K562 (cell line): ENCODE results near the gene HMBS. TPM values are rescaled to one million over a fixed set of nuclear protein-coding genes. Genes with fewer than 3 reads are reported as not detected.

Source experiments
- BMI1 ChIP-seq: fragments of 150-350 bp; IDR thresholded peaks from 2 replicates; pipeline ENCODE4 v1.6.1; 2014; ENCODE audit warnings: low read length
- CLOCK ChIP-seq: fragments of 250-450 bp; sonication (Bioruptor Pico); IDR thresholded peaks from 2 replicates; pipeline ENCODE4 v1.4.0; 2020; ENCODE audit warnings: mild to moderate bottlenecking, moderate library complexity, borderline replicate concordance
- CREBBP ChIP-seq: IDR thresholded peaks from one replicate; pipeline ENCODE4 v1.6.1; 2012; ENCODE audit warnings: low read depth, mild to moderate bottlenecking, control low read depth, inconsistent platforms, low read length
- DMBX1 ChIP-seq: fragments of 250-450 bp; sonication (Bioruptor Pico); IDR thresholded peaks from 2 replicates; pipeline ENCODE4 v1.8.0; 2022; ENCODE audit warnings: inconsistent platforms, mild to moderate bottlenecking, moderate library complexity, borderline replicate concordance
- GABPA ChIP-seq: fragments of 200-800 bp; sonication (Bioruptor generic); conservative IDR thresholded peaks from 2 replicates; pipeline ENCODE4 v1.6.1; 2016; ENCODE audit warnings: low read depth, missing genetic modification characterization, missing compliant biosample characterization
- HMGN3 ChIP-seq: IDR thresholded peaks from 2 replicates; pipeline ENCODE4 v1.6.1; 2011; ENCODE audit warnings: borderline replicate concordance, low read depth, mild to moderate bottlenecking, mixed read lengths, low read length; ENCODE audit not compliant: insufficient read length; ENCODE audit errors: extremely low read depth
- MECOM ChIP-seq: fragments of 250-450 bp; sonication (Bioruptor Pico); IDR thresholded peaks from 2 replicates; pipeline ENCODE4 v1.8.0; 2022; ENCODE audit warnings: inconsistent platforms
- MEIS2 ChIP-seq: fragments of 450-650 bp; IDR thresholded peaks from 2 replicates; pipeline ENCODE4 v1.6.1; 2014; ENCODE audit warnings: mild to moderate bottlenecking; ENCODE audit not compliant: partially characterized antibody
- MTA1 ChIP-seq: fragments of 450-650 bp; IDR thresholded peaks from 2 replicates; pipeline ENCODE4 v1.6.1; 2017; ENCODE audit warnings: borderline replicate concordance
- NCOR1 ChIP-seq: fragments of 450-650 bp; IDR thresholded peaks from 2 replicates; pipeline ENCODE4 v1.6.1; 2016; ENCODE audit warnings: mild to moderate bottlenecking, moderate library complexity
- NFXL1 ChIP-seq: fragments of 450-650 bp; formaldehyde crosslinking; IDR thresholded peaks from 2 replicates; pipeline ENCODE4 v1.4.0; 2021; ENCODE audit warnings: mild to moderate bottlenecking
- PKNOX1 ChIP-seq: fragments of 450-650 bp; IDR thresholded peaks from 2 replicates; pipeline ENCODE4 v1.6.1; 2016
- TBL1XR1 ChIP-seq, 2 experiments: IDR thresholded peaks; 2 replicates each; pipeline ENCODE4 v1.6.1; 2012; ENCODE audit warnings: improper control_type of control experiment in 2 of 2, low read length in 2 of 2, mild to moderate bottlenecking in 1 of 2
- UBTF ChIP-seq, 2 experiments: IDR thresholded peaks; 2 replicates each; pipeline ENCODE4 v1.6.1; 2012; ENCODE audit warnings: improper control_type of control experiment in 2 of 2, low read depth in 2 of 2, low read length in 2 of 2, borderline replicate concordance in 1 of 2
- WHSC1 ChIP-seq: IDR thresholded peaks from one replicate; pipeline ENCODE4 v1.6.1; 2012; ENCODE audit warnings: low read length, control low read depth, inconsistent platforms
- ZNF253 ChIP-seq: fragments of 250-450 bp; sonication (Bioruptor Pico); conservative IDR thresholded peaks from 2 replicates; pipeline ENCODE4 v1.6.1; 2021; ENCODE audit warnings: mild to moderate bottlenecking
- ZNF584 ChIP-seq: fragments of 200-800 bp; sonication (Bioruptor generic); IDR thresholded peaks from 2 replicates; pipeline ENCODE4 v1.6.1; 2016; ENCODE audit warnings: low read depth, mild to moderate bottlenecking, missing genetic modification characterization, missing compliant biosample characterization
- polyA plus RNA-seq, 8 experiments: library from polyadenylated mRNA; depleted of rRNA in 4 of 8; stranded (reverse) in 5 of 8; unstranded in 3 of 8; fragments of >200 nt; fragmentation: Nextera tagmentation in 2 of 8; fragmentation: Illumina TruSeq in 1 of 8; extraction: Ambion mirVana in 2 of 8; extraction: Trizol in 1 of 8; gene quantifications; 2 replicates each; pipeline versions ENCODE4 v1.2.1 to v1.2.3, GENCODE V29; 2011 to 2014; ENCODE audit warnings: inconsistent platforms in 1 of 8, missing spikeins in 1 of 8
- total RNA-seq, 7 experiments: library from RNA; depleted of rRNA in 6 of 7; stranded (reverse); fragments of >200 nt in 6 of 7; fragmentation: Illumina TruSeq in 2 of 7; extraction: Trizol in 2 of 7; gene quantifications; 2 replicates each; pipeline versions ENCODE4 v1.2.1 to v1.2.3, GENCODE V29; 2011 to 2021; ENCODE audit warnings: low replicate concordance in 1 of 7
- TF ChIP-seq, protein P1 (sequence below): fragments of 450-650 bp; formaldehyde crosslinking; IDR thresholded peaks from 2 replicates; pipeline ENCODE4 v1.4.0; 2022; ENCODE audit warnings: missing genetic modification characterization
- TF ChIP-seq, protein P2 (sequence below): sonication (generic); formaldehyde crosslinking; IDR thresholded peaks from 2 replicates; pipeline ENCODE4 v1.8.0; 2022; ENCODE audit warnings: mild to moderate bottlenecking, missing genetic modification reagents

The HMBS gene
- total and polyA plus RNA-seq, 9 of the 15 experiments (the other 6 are each of a cell fraction or from before 2014, with no cell fraction given) = 56.9 to 385 (median 286) TPM

DNA sequence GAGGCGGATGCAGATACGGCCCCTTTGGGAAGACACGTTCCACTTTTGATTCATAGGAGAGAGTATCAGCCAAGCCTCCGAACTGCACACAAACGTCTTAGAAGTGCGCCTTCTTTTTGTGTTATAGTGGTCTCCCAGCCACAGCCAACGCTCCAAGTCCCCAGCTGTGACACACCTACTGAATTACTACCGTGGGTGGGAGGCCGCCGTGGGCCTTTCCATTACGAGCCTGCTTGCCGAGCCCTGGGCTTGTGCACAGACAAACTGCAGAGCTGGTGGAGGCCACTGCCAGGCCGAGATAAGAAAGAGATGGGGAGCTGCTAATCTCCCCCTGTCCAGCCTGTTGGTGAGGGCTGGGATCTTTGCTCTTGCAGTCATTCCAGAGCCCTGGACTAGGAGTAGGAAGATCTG, 761 bp downstream of the HMBS start (continued):
- TF ChIP-seq, protein P1, sequence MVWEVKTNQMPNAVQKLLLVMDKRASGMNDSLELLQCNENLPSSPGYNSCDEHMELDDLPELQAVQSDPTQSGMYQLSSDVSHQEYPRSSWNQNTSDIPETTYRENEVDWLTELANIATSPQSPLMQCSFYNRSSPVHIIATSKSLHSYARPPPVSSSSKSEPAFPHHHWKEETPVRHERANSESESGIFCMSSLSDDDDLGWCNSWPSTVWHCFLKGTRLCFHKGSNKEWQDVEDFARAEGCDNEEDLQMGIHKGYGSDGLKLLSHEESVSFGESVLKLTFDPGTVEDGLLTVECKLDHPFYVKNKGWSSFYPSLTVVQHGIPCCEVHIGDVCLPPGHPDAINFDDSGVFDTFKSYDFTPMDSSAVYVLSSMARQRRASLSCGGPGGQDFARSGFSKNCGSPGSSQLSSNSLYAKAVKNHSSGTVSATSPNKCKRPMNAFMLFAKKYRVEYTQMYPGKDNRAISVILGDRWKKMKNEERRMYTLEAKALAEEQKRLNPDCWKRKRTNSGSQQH (CRISPR knock-in tag) = no peak
- TF ChIP-seq WHSC1 (no peak), MTA1 (0 out of 2 replicates have a peak, but pooled peaks have one; percentile 48), NFXL1 (CRISPR knock-in tag) (no peak), CLOCK (no peak), BMI1 (no peak), GABPA (no peak), NCOR1 (peak; percentile 94), UBTF (IDR thresholded peaks at IDR 0.05; ENCODE audit: borderline replicate concordance in 1 of 2, low read depth in 2 of 2, low read length in 2 of 2) (peak in 1 of 2 experiments; percentile 71; a peak in 1 of 4 replicates), CREBBP (no peak), PKNOX1 (no peak), ZNF584 (CRISPR knock-in tag) (no peak), TBL1XR1 (IDR thresholded peaks at IDR 0.05; ENCODE audit: low read length in 2 of 2) (peak; percentile 63 to 78; a peak in 3 of 4 replicates), MECOM (CRISPR knock-in tag) (no peak), MEIS2 (peak; percentile 29), HMGN3 (peak; percentile 93), DMBX1 (peak; percentile 72; the same call in 1 of the 2 replicates), ZNF253 (CRISPR knock-in tag) (no peak)
- TF ChIP-seq, protein P2, sequence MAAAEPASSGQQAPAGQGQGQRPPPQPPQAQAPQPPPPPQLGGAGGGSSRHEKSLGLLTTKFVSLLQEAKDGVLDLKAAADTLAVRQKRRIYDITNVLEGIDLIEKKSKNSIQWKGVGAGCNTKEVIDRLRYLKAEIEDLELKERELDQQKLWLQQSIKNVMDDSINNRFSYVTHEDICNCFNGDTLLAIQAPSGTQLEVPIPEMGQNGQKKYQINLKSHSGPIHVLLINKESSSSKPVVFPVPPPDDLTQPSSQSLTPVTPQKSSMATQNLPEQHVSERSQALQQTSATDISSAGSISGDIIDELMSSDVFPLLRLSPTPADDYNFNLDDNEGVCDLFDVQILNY (CRISPR knock-in tag) = no peak
